ENCODE results near the gene DAP. TPM values are rescaled to one million over a fixed set of nuclear protein-coding genes. Genes with fewer than 3 reads are reported as not detected.

The DAP gene
- total and polyA plus RNA-seq, 4 donors: 36.6 to 122 (median 101) TPM

DNA sequence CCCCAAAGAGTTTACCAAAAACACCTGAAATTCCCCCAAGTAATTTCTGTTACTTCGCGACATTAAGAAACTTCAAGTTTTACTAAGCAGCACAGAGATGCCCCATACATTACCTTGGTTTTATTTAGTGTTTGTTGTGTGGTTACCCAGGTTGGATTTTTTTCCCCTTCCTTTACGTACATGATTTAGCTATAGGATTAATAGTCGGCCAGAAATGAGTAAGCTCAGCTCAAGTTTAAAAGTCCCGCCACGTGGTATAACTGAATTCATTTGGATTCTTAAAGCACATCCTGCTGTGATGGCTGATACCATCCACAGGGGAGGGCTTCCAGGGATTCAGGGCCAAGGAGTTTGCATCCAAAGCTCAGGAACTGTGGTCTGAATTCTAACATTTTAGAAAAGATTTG lies 75.9 kb downstream of the DAP start:
- Histone ChIP-seq H3K4me3 (ENCODE audit: low read depth in 1 of 3, low read length in 3 of 3) (no peak overlapping the region), H3K9me3 (ENCODE audit: control insufficient read depth in 4 of 4, low read length in 3 of 4) (no peaks in the 10 kb centered on the region), H3K9ac (ENCODE audit: low read depth in 1 of 2, low read length in 2 of 2) (no peak overlapping the region), H3K4me1 (ENCODE audit: control insufficient read depth in 4 of 4, insufficient read depth in 4 of 4, low read length in 3 of 4) (no peaks in the 10 kb centered on the region), H3K27ac (ENCODE audit: low read depth in 1 of 2, low read length in 2 of 2) (no peak overlapping the region), H3K27me3 (ENCODE audit: control insufficient read depth in 4 of 4, insufficient read depth in 4 of 4, low read length in 3 of 4) (no peaks in the 10 kb centered on the region), H3K36me3 (ENCODE audit: control insufficient read depth in 4 of 4, insufficient read depth in 3 of 4, low read depth in 1 of 4, low read length in 3 of 4) (peaks cover 8 to 27% (median 18%) of the 10 kb centered on the region in 4 donors)
- 88% methylated on average over 6 of the region's 6 CpGs for WGBS
- no peak for DNase-seq (ENCODE audit: low spot score)
- TF ChIP-seq FOXA1 (IDR thresholded peaks at IDR 0.05): no peak
- TF ChIP-seq GABPA (IDR thresholded peaks at IDR 0.05 in 1 of 2, conservative IDR thresholded peaks at IDR 0.05 in 1 of 2): no peak
- TF ChIP-seq HNF4A (conservative IDR thresholded peaks at IDR 0.05): no peak
- TF ChIP-seq, protein P1, sequence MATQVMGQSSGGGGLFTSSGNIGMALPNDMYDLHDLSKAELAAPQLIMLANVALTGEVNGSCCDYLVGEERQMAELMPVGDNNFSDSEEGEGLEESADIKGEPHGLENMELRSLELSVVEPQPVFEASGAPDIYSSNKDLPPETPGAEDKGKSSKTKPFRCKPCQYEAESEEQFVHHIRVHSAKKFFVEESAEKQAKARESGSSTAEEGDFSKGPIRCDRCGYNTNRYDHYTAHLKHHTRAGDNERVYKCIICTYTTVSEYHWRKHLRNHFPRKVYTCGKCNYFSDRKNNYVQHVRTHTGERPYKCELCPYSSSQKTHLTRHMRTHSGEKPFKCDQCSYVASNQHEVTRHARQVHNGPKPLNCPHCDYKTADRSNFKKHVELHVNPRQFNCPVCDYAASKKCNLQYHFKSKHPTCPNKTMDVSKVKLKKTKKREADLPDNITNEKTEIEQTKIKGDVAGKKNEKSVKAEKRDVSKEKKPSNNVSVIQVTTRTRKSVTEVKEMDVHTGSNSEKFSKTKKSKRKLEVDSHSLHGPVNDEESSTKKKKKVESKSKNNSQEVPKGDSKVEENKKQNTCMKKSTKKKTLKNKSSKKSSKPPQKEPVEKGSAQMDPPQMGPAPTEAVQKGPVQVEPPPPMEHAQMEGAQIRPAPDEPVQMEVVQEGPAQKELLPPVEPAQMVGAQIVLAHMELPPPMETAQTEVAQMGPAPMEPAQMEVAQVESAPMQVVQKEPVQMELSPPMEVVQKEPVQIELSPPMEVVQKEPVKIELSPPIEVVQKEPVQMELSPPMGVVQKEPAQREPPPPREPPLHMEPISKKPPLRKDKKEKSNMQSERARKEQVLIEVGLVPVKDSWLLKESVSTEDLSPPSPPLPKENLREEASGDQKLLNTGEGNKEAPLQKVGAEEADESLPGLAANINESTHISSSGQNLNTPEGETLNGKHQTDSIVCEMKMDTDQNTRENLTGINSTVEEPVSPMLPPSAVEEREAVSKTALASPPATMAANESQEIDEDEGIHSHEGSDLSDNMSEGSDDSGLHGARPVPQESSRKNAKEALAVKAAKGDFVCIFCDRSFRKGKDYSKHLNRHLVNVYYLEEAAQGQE (IDR thresholded peaks at IDR 0.05): no peak
- no peak for TF ChIP-seq RXRA (IDR thresholded peaks at IDR 0.05)
- no peak for TF ChIP-seq HNF4G (IDR thresholded peaks at IDR 0.05)
- no peak for TF ChIP-seq EGR1 (IDR thresholded peaks at IDR 0.05; ENCODE audit: low read depth in 2 of 2)
- no peak for TF ChIP-seq ATF3 (IDR thresholded peaks at IDR 0.05)
- TF ChIP-seq FOXA2 (IDR thresholded peaks at IDR 0.05): no peak
- no peak for TF ChIP-seq NR2F2 (IDR thresholded peaks at IDR 0.05)
- no peak for TF ChIP-seq SP1 (IDR thresholded peaks at IDR 0.05)
- TF ChIP-seq JUND (IDR thresholded peaks at IDR 0.05): no peak
- TF ChIP-seq YY1 (IDR thresholded peaks at IDR 0.05): no peak
- no peak for TF ChIP-seq CTCF (IDR thresholded peaks at IDR 0.05; ENCODE audit: low read depth, low read length, missing input control)
- TF ChIP-seq MAX (IDR thresholded peaks at IDR 0.05): no peak
- TF ChIP-seq, protein P2, sequence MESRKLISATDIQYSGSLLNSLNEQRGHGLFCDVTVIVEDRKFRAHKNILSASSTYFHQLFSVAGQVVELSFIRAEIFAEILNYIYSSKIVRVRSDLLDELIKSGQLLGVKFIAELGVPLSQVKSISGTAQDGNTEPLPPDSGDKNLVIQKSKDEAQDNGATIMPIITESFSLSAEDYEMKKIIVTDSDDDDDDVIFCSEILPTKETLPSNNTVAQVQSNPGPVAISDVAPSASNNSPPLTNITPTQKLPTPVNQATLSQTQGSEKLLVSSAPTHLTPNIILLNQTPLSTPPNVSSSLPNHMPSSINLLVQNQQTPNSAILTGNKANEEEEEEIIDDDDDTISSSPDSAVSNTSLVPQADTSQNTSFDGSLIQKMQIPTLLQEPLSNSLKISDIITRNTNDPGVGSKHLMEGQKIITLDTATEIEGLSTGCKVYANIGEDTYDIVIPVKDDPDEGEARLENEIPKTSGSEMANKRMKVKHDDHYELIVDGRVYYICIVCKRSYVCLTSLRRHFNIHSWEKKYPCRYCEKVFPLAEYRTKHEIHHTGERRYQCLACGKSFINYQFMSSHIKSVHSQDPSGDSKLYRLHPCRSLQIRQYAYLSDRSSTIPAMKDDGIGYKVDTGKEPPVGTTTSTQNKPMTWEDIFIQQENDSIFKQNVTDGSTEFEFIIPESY (IDR thresholded peaks at IDR 0.05): no peak
- no peak for TF ChIP-seq TAF1 (conservative IDR thresholded peaks at IDR 0.05)
- no peak for TF ChIP-seq RAD21 (IDR thresholded peaks at IDR 0.05)
